GM20000 (cell line): ENCODE data around the gene CEP43.

ENCODE experiments used
- DNase-seq: peaks from one replicate; pipeline ENCODE4 v3.0.0; 2012; ENCODE audit warnings: low spot score
- TF ChIP-seq, protein P1 (sequence below): IDR thresholded peaks from 2 replicates; pipeline ENCODE4 v1.5.1; 2012; ENCODE audit warnings: mild to moderate bottlenecking, control low read depth; ENCODE audit errors: extremely low read depth, missing control alignments

The CEP43 gene

DNA sequence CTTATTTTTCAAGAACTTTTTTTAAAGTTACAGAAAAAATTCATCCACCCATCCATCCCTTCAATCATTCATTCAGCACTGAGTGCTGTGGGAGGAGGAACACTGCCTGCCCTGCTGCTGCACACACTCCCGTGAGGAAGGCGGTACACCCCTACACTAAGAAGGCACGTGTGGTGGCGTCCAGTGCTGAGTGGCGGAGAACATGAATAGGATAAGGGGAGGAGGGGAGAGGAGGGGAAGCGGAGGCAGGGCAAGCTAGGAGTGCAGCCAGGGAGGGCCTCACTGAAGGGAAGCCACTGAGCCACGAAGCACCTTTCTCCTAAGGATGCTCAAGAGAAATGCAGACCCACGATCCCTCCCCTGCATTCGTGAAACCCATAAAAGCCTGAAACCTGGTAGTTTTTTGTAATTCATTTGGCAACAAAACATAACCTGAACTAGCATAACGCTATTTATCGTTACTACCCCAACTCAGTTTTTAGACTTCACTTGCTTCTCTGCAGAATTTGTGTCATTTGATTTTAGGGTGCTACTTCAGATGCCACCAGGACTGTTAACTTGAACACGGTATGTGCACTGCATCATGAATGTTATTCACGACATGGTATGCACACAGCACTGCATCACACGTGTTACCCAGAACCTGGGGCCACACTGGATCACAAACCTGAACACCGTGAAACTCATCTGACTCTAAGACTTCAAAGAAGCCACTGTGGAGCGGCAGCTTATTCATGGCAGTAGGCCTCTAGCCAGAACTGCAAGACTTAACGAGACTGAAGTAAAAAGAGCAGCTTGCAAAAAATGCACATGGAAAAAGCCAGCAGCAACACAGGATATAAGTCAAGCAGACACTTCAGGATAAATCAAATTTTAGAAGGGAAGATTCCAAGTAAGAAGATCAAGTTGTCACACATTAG, 46.4 kb upstream of the CEP43 start:
- no peak for DNase-seq
- TF ChIP-seq, protein P1, sequence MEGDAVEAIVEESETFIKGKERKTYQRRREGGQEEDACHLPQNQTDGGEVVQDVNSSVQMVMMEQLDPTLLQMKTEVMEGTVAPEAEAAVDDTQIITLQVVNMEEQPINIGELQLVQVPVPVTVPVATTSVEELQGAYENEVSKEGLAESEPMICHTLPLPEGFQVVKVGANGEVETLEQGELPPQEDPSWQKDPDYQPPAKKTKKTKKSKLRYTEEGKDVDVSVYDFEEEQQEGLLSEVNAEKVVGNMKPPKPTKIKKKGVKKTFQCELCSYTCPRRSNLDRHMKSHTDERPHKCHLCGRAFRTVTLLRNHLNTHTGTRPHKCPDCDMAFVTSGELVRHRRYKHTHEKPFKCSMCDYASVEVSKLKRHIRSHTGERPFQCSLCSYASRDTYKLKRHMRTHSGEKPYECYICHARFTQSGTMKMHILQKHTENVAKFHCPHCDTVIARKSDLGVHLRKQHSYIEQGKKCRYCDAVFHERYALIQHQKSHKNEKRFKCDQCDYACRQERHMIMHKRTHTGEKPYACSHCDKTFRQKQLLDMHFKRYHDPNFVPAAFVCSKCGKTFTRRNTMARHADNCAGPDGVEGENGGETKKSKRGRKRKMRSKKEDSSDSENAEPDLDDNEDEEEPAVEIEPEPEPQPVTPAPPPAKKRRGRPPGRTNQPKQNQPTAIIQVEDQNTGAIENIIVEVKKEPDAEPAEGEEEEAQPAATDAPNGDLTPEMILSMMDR, result no peak

DNA sequence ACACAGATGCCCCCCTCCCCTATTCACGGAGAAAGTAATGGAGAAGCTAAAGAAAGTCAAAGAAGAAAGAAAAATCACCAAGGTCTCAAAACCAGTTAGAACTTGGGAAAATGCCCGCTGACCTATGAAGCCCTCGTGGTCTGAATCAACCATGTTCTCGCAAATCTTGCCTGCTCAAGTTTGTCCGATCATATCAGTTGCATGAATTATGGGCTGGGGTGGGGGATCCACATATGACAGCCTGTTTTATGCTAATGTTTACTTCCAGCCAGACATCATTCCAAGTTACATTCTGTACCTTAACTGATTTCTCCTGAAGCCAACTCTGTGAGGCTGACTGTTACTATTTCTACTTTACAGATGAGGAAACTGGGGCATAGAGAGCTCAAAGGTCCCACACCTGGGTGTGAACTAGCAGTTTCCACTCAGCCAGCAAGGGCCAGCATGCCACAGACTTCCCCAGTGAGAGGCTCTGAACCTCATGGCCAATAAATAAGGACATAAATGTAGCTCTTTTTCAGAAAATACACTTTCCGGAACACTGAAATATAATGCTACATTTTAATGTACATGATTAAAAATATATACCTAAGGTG, 45.0 kb upstream of the CEP43 start:
- TF ChIP-seq, protein P1, result no peak
- no peak for DNase-seq

DNA sequence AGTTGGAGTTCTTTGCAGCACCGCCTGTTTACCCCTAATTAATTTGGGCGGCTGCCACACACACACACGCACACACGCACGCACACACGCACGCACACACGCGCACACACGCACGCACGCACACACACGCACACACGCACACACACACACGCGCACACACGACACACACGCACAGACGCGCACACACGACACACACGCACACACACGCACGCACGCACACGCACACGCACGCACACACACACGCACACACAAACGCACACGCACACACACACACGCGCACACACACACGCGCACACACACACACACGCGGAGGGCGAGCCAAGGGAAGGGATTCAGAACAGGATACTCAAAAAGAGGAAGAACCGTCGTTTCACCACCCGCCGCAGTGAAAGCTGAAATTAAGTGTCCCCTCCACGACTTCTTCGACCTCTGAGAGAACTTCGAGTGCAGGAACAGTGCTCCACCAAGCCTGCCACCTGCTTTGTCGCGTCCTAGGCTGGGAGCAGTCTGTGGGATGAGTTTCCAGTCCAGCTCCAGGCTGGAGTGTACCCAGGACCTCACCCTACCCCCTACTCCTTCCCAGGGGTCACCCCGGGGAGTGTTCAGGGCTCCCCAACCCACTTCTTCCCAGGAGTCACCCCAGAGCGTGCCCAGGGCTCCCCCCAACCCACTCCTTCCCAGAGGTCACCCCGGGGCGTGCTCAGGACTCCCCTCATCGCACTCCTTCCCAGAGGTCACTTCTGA, 43.9 kb upstream of the CEP43 start:
- TF ChIP-seq, protein P1, result no peak
- peak; percentile 51 for DNase-seq

DNA sequence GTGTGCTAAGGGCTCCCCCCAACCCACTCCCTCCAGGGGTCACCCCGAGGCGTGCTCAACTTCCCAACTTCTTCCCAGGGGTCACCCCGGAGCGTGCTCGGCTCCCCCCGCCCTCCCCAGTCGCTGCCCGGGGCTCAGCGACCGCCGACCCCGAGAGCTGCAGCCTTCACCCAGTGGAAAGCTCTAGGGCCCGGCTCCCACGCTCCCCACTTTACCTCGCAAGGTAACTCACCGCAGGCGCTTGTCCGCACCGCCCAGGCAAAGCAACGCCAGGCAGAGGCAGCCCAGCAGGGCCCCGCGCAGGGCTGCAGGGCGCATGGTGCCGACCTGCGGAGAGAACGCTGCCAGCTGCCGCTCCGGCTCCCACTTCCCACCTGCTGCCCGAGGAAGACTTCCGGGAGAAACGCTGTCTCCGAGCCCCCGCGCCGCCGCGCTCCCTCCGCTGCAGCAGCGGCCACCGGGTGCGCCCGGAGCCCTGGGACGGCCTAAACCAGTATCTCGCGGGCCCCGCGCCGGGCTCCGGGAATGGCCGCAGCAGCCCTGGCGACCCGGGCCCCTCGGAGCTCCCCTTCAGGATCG, 43.2 kb upstream of the CEP43 start:
- DNase-seq, result no peak
- TF ChIP-seq, protein P1, result no peak

DNA sequence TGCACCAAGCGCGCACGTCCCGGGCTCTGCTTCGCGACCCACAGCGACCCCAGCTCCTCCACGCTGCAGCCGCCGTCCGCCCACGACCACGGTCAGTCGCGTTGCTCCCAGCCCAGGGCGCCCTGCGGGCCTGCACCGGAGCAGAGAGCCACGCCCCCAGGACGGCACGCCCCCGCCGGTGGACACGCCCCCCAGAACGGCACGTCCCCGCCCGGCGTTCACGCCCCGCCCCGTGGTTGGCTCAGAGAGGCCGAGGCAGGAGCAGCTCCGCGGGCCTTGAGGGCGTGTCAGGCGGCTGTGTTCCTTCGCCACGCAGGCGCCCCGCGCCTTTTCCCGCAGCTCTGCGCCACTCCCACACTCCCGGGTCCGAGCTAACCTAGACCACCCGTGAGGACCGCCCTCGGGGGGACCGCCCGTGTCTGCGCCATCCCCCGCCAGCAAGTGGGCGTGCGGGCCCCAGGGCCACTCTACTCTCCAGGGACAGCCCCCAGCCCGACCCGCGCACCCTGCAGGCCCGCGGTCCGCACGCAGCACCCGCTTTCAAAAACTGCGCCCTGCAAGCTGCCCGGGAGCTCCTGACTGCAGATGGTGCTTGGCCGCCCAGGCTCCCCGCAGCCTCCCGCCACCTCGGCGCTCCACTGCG, 42.6 kb upstream of the CEP43 start, which contains the start of gene RNASET2:
RNASET2 (minus strand) TSS at position 107 of the 643 bp plus-strand sequence. CDS start 368 bp downstream, outside the sequence.
- TF ChIP-seq, protein P1, result no peak
- DNase-seq, result peak; percentile 95

DNA sequence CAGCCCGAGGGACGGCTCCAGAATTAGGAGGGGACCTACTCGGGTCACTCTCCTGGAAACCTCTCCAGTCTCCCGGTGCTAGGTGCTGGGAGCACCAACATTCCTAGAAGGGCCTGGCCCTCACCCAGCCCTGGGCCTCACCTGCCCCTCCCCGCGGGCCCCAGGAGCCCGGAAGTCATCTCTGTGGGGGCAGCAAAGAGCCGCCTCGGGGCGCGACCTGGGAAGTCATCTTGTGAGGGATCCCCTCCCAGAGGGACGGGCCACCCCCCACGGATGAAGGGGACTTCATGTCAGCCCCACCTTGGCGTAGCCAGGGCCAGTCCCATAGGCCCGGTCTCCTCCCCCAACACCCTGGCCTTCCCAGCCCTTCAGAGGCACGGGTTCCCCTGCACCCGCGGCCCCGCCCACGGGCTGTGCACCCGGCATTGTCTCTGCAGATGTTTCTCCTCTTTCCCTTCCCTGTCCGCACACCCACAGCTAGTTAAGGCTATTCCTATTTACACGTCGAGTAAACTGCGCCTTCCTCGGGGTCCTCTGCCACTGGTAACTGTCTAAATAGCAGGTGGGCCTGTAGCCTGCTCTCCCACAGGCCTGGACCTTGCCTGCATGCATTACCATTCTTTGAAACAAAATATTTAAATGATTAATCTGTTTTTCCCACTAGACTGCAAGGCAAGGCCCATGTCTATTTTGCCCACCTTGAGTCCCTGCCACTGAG, 42.0 kb upstream of the CEP43 start:
- TF ChIP-seq, protein P1, result no peak
- DNase-seq, result peak; percentile 69
